Right lobe of liver (tissue), 6 donors: ENCODE results near the gene MAGI1. TPM values are rescaled to one million over a fixed set of nuclear protein-coding genes. Genes with fewer than 3 reads are reported as not detected.

Experiments
- ATAC-seq, 4 donors: fragments of 200-7000 bp; cut with Tn5 transposase; one replicate each; pipeline ENCODE4 v1.9.1; 2020; ENCODE audit warnings: mild to moderate bottlenecking in 4 of 4, moderate library complexity in 4 of 4
- DNase-seq, 3 donors: peaks; one replicate each; pipeline ENCODE4 v3.0.0-alpha.2; 2020
- H3K27ac ChIP-seq, 3 donors: fragments of 200-600 bp; one replicate each; pipeline ENCODE4 v1.8.0; 2022
- H3K27me3 ChIP-seq, 2 donors: fragments of 200-600 bp; one replicate each; pipeline ENCODE4 v1.8.0; 2022
- H3K36me3 ChIP-seq, 4 donors: fragments of 200-600 bp; sonication (generic) in 1 of 4; one replicate each; pipeline versions ENCODE4 v1.5.1 to v1.8.0; 2017 to 2022; ENCODE audit warnings: control low read depth in 1 of 4
- H3K4me1 ChIP-seq, 4 donors: fragments of 200-600 bp; sonication (generic) in 1 of 4; one replicate each; pipeline versions ENCODE4 v1.5.1 to v1.8.0; 2017 to 2022; ENCODE audit warnings: control low read depth in 1 of 4
- H3K4me3 ChIP-seq, 3 donors: fragments of 200-600 bp; one replicate each; pipeline ENCODE4 v1.8.0; 2022
- H3K9me3 ChIP-seq, 4 donors: fragments of 200-600 bp; sonication (generic) in 1 of 4; one replicate each; pipeline versions ENCODE4 v1.5.1 to v1.8.0; 2017 to 2022; ENCODE audit warnings: control low read depth in 1 of 4
- POLR2A ChIP-seq: fragments of 450-650 bp; IDR thresholded peaks from one replicate; pipeline ENCODE4 v1.6.1; 2017; ENCODE audit warnings: antibody characterized with exemption, mild to moderate bottlenecking
- WGBS: methylation state at CpG from one replicate; pipeline ENCODE4 v1.1.6; 2018; ENCODE audit warnings: low coverage, low lambda C conversion rate; ENCODE audit not compliant: insufficient coverage; ENCODE audit errors: missing lambda C conversion rate; 5-methylcytosine and 5-hydroxymethylcytosine counted together
- intact Hi-C, 2 donors: fragments of 100-400 bp; cut with DNase I; formaldehyde crosslinking; loops; one replicate each; pipeline versions ENCODE4 v1.11.2 to v1.14.1; 2022
- total RNA-seq, 6 experiments: library from RNA; depleted of rRNA in 2 of 6; stranded (reverse); fragments of >200 nt in 2 of 6; fragmentation: NEBNext Ultra II Directional in 3 of 6; extraction: Animal tissue kit (Norgen Biotek cat#: 25700) in 3 of 6; gene quantifications; one replicate each; pipeline versions ENCODE4 v1.1.0 to v1.2.4, GENCODE V29; 2016 to 2023
- TF ChIP-seq, protein P1 (sequence below), 4 donors: fragments of 200-600 bp in 3 of 4; fragments of 450-650 bp in 1 of 4; IDR thresholded peaks; one replicate each; pipeline versions ENCODE4 v1.5.1 to v1.8.0; 2016 to 2022; ENCODE audit warnings: antibody characterized with exemption in 4 of 4, mild to moderate bottlenecking in 2 of 4
- donor health status: DM: no; HTN: yes; CAD: no.
- donor health status: DM: no; HTN: no; CAD: no.
- donor health status: DM: no; HTN: no; CAD: no.
- donor health status: DM: no; HTN: yes; CAD: no.
- donor health status: DM: no; HTN: yes; CAD: no.

The MAGI1 gene
- total RNA-seq, 6 experiments from 2014 or later: 22.6 to 37.7 (median 26.9) TPM

DNA sequence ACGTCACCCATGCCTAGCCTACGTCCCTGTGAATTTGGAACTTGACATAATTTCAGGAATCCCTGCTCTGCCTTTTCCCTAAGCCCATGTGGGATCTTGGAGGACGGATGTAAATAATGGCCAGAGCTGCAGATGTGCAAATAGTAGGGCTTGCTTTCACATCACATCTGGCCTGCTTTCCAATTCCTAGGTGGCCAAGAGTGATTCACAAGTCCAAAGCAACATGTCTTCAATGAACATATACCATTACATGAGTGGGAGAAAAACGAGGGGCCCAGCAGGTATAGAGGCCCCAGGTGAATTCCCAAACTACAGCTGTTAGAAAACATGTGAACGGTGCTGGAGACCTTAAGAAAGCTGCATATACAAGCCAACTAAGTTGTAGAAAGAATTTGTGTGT lies 214.6 kb downstream of the MAGI1 start:
- ATAC-seq (no peak), DNase-seq (no peak)
- no peaks in the 10 kb centered on the region for H3K27me3 ChIP-seq
- no peaks in the 10 kb centered on the region for H3K9me3 ChIP-seq
- peaks cover 0 to 12% (median 6%) of the 10 kb centered on the region in 4 donors for H3K4me1 ChIP-seq
- H3K4me3 ChIP-seq: no peak overlapping the region
- TF ChIP-seq POLR2A: no peak
- TF ChIP-seq, protein P1, sequence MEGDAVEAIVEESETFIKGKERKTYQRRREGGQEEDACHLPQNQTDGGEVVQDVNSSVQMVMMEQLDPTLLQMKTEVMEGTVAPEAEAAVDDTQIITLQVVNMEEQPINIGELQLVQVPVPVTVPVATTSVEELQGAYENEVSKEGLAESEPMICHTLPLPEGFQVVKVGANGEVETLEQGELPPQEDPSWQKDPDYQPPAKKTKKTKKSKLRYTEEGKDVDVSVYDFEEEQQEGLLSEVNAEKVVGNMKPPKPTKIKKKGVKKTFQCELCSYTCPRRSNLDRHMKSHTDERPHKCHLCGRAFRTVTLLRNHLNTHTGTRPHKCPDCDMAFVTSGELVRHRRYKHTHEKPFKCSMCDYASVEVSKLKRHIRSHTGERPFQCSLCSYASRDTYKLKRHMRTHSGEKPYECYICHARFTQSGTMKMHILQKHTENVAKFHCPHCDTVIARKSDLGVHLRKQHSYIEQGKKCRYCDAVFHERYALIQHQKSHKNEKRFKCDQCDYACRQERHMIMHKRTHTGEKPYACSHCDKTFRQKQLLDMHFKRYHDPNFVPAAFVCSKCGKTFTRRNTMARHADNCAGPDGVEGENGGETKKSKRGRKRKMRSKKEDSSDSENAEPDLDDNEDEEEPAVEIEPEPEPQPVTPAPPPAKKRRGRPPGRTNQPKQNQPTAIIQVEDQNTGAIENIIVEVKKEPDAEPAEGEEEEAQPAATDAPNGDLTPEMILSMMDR (IDR thresholded peaks at IDR 0.05): no peak
- WGBS: 50% methylated on average over 5 of the region's 5 CpGs
- intact Hi-C loops: no loop called here
- H3K36me3 ChIP-seq: no peaks in the 10 kb centered on the region
- H3K27ac ChIP-seq: no peak overlapping the region

DNA sequence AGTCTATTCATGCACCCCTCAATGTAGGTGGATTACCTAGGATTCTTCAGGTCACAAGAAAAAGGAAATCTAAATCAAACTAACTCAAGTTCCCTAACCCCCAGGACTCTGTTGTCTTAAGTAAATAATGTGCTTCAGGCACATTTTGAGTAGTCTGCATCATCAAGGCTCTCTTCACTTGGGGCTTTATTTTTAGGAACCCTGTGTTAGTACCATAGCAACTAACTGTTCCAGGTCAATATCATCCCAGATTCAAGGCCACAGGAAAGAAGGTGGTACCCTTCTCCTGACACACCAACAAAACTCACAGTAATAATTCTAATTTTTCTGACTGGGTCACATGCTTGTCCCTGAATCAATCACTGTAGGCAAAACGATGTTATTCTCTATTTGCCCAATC lies 218.1 kb downstream of the MAGI1 start:
- H3K27me3 ChIP-seq: no peaks in the 10 kb centered on the region
- peak overlapping the region in 1 of 3 donors; percentile 39 for H3K27ac ChIP-seq
- TF ChIP-seq, protein P1 (IDR thresholded peaks at IDR 0.05): no peak
- no peak for TF ChIP-seq POLR2A
- WGBS: 18% methylated on average over 1 of the region's 1 CpG
- no peaks in the 10 kb centered on the region for H3K36me3 ChIP-seq
- ATAC-seq (peak in 1 of 4 donors; percentile 27), DNase-seq (no peak)
- peaks cover 0 to 12% (median 6%) of the 10 kb centered on the region in 4 donors for H3K4me1 ChIP-seq
- intact Hi-C loops: no loop called here
- H3K4me3 ChIP-seq: no peak overlapping the region
- no peaks in the 10 kb centered on the region for H3K9me3 ChIP-seq

DNA sequence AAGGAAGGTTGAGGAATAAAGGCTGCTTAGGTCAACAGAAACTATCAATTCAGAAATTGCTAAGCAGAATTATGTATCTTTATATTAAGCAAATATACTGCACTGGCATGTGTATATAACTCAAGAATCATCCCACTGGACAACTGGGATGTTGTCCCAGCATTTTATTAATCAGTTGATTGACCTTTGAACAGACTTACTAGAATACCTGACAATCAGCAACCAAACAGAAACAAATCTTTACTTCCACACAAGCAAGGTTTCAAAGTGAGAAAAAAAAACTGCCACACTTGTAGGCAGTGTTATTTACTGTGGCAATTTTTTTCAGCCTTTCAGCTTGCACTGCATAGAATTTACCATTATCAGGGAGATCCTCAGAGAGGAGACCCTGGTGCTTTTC lies 218.8 kb downstream of the MAGI1 start:
- no peak overlapping the region for H3K4me3 ChIP-seq
- H3K27me3 ChIP-seq: no peaks in the 10 kb centered on the region
- ATAC-seq: peak; percentile 52 to 85 (median 80)
- no peak for DNase-seq
- no peaks in the 10 kb centered on the region for H3K36me3 ChIP-seq
- TF ChIP-seq, protein P1 (IDR thresholded peaks at IDR 0.05): no peak
- no peak for TF ChIP-seq POLR2A
- H3K9me3 ChIP-seq: no peaks in the 10 kb centered on the region
- intact Hi-C loops: no loop called here
- peak overlapping the region; percentile 39 to 49 (median 41) for H3K27ac ChIP-seq
- H3K4me1 ChIP-seq: peaks cover 0 to 12% (median 6%) of the 10 kb centered on the region in 4 donors

- H3K27me3 ChIP-seq: no peaks in the 10 kb centered on the region
- H3K27ac ChIP-seq: no peak overlapping the region
- intact Hi-C loops: no loop called here
- 87% methylated on average over 3 of the region's 3 CpGs for WGBS
- no peaks in the 10 kb centered on the region for H3K36me3 ChIP-seq
- TF ChIP-seq, protein P1 (IDR thresholded peaks at IDR 0.05): no peak
- no peak for TF ChIP-seq POLR2A
- H3K4me3 ChIP-seq: no peak overlapping the region
- DNase-seq (no peak), ATAC-seq (no peak)
- H3K9me3 ChIP-seq: no peaks in the 10 kb centered on the region
- peaks cover 0 to 12% (median 6%) of the 10 kb centered on the region in 4 donors for H3K4me1 ChIP-seq
Measured at GRCh38 chr3:65817553-65818126, 221.1 kb downstream of the MAGI1 start.

DNA sequence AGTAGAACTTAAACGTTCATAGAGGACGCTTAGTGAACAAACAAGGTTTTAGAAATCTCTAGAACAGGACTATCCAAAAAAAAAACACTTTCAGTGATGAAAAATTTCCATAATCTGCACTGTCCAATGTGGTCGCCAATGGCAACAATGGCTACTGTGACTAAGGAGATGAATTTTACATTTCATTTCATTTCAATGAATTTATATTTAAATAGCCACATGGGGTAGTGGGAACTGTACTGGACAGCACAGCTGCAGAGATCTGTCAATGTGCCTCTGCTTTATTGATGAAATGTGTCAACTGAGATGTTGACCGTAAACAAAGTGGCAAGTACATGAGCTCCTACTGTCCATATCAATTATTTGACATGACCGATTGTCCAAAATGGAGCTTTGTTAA lies 222.5 kb downstream of the MAGI1 start:
- no peaks in the 10 kb centered on the region for H3K9me3 ChIP-seq
- no peak for ATAC-seq
- H3K4me3 ChIP-seq: no peak overlapping the region
- H3K36me3 ChIP-seq: no peaks in the 10 kb centered on the region
- TF ChIP-seq, protein P1 (IDR thresholded peaks at IDR 0.05): no peak
- no peak for TF ChIP-seq POLR2A
- 89% methylated on average over 4 of the region's 5 CpGs for WGBS
- H3K4me1 ChIP-seq: peaks cover 0 to 12% (median 6%) of the 10 kb centered on the region in 4 donors
- no peaks in the 10 kb centered on the region for H3K27me3 ChIP-seq
- intact Hi-C loops: no loop called here
- no peak for DNase-seq
- no peak overlapping the region for H3K27ac ChIP-seq
